H9 (cell line): ENCODE results near the gene TEX53. TPM values are rescaled to one million over a fixed set of nuclear protein-coding genes. Genes with fewer than 3 reads are reported as not detected.

Experiments used
- DNase-seq: peaks from one replicate; pipeline ENCODE4 v3.0.0-alpha.2; 2017
- H2AFZ ChIP-seq: one replicate; pipeline ENCODE4 v1.6.1; 2013; ENCODE audit warnings: mild to moderate bottlenecking, low read length, control low read depth, moderate library complexity
- H2AK5ac ChIP-seq: 2 replicates; pipeline ENCODE4 v1.6.1; 2013; ENCODE audit warnings: low read length, control low read depth, mixed read lengths; ENCODE audit not compliant: insufficient read length
- H2BK120ac ChIP-seq: one replicate; pipeline ENCODE4 v1.6.1; 2013; ENCODE audit warnings: low read depth, mild to moderate bottlenecking, low read length, control low read depth, inconsistent platforms; ENCODE audit not compliant: poor library complexity, severe bottlenecking
- H2BK12ac ChIP-seq: 2 replicates; pipeline ENCODE4 v1.6.1; 2013; ENCODE audit warnings: low read length, control low read depth, mixed read lengths, low read depth; ENCODE audit not compliant: insufficient read length
- H2BK15ac ChIP-seq: 2 replicates; pipeline ENCODE4 v1.6.1; 2013; ENCODE audit warnings: low read depth, low read length, control low read depth
- H2BK20ac ChIP-seq: one replicate; pipeline ENCODE4 v1.6.1; 2013; ENCODE audit warnings: low read depth, mild to moderate bottlenecking, low read length, control low read depth, inconsistent platforms; ENCODE audit not compliant: poor library complexity, severe bottlenecking
- H2BK5ac ChIP-seq: 2 replicates; pipeline ENCODE4 v1.6.1; 2013; ENCODE audit warnings: low read length, control low read depth, mixed read lengths; ENCODE audit not compliant: insufficient read length
- H3K14ac ChIP-seq: 2 replicates; pipeline ENCODE4 v1.6.1; 2013; ENCODE audit warnings: low read length, control low read depth; ENCODE audit not compliant: insufficient read depth
- H3K18ac ChIP-seq: 2 replicates; pipeline ENCODE4 v1.6.1; 2013; ENCODE audit warnings: low read depth, mild to moderate bottlenecking, mixed read lengths, low read length, control low read depth; ENCODE audit not compliant: insufficient read length
- H3K23ac ChIP-seq: 2 replicates; pipeline ENCODE4 v1.6.1; 2013; ENCODE audit warnings: low read length, control low read depth, mixed read lengths, low read depth; ENCODE audit not compliant: insufficient read length
- H3K23me2 ChIP-seq: 2 replicates; pipeline ENCODE4 v1.6.1; 2013; ENCODE audit warnings: low read depth, mild to moderate bottlenecking, mixed read lengths, low read length, control low read depth; ENCODE audit not compliant: insufficient read length, poor library complexity, severe bottlenecking
- H3K27ac ChIP-seq: 2 replicates; pipeline ENCODE4 v1.5.1; 2013; ENCODE audit warnings: low read length, control low read depth, mixed read lengths, low read depth; ENCODE audit not compliant: insufficient read length
- H3K27me3 ChIP-seq: 2 replicates; pipeline ENCODE4 v1.6.1; 2013; ENCODE audit warnings: low read length, control low read depth, inconsistent platforms; ENCODE audit not compliant: insufficient read depth
- H3K4ac ChIP-seq: 2 replicates; pipeline ENCODE4 v1.6.1; 2013; ENCODE audit warnings: low read depth, mild to moderate bottlenecking, control low read depth, inconsistent platforms, low read length, moderate library complexity
- H3K4me1 ChIP-seq: 2 replicates; pipeline ENCODE4 v1.6.1; 2013; ENCODE audit warnings: low read length, control low read depth, inconsistent platforms; ENCODE audit not compliant: insufficient read depth
- H3K4me2 ChIP-seq: 2 replicates; pipeline ENCODE4 v1.6.1; 2013; ENCODE audit warnings: low read length, control low read depth, mixed read lengths; ENCODE audit not compliant: insufficient read length, insufficient read depth
- H3K56ac ChIP-seq: 2 replicates; pipeline ENCODE4 v1.6.1; 2013; ENCODE audit warnings: low read depth, mild to moderate bottlenecking, mixed read lengths, low read length, control low read depth; ENCODE audit not compliant: insufficient read length
- H3K79me1 ChIP-seq: 2 replicates; pipeline ENCODE4 v1.6.1; 2013; ENCODE audit warnings: low read depth, mild to moderate bottlenecking, moderate library complexity, low read length, control low read depth, inconsistent platforms; ENCODE audit not compliant: insufficient read depth, poor library complexity, severe bottlenecking
- H3K79me2 ChIP-seq: 2 replicates; pipeline ENCODE4 v1.6.1; 2013; ENCODE audit warnings: low read length, control low read depth, inconsistent platforms; ENCODE audit not compliant: insufficient read depth
- H3K9ac ChIP-seq: 2 replicates; pipeline ENCODE4 v1.6.1; 2013; ENCODE audit warnings: low read length, control low read depth, mixed read lengths; ENCODE audit not compliant: insufficient read length; ENCODE audit errors: extremely low read depth
- H3K9me3 ChIP-seq: one replicate; pipeline ENCODE4 v1.6.1; 2013; ENCODE audit warnings: low read depth, low read length, inconsistent platforms; ENCODE audit not compliant: control insufficient read depth
- H3T11ph ChIP-seq: one replicate; pipeline ENCODE4 v1.6.1; 2013; ENCODE audit warnings: mild to moderate bottlenecking, low read length, control low read depth, inconsistent platforms
- H4K20me1 ChIP-seq: one replicate; pipeline ENCODE4 v1.6.1; 2013; ENCODE audit not compliant: control insufficient read depth, insufficient read length, insufficient read depth
- H4K5ac ChIP-seq: 2 replicates; pipeline ENCODE4 v1.6.1; 2013; ENCODE audit warnings: low read depth, mild to moderate bottlenecking, mixed read lengths, low read length, control low read depth; ENCODE audit not compliant: insufficient read length
- H4K8ac ChIP-seq: replicated peaks from 2 replicates; pipeline ENCODE4 v1.6.1; 2013; ENCODE audit warnings: low read length, control low read depth, mixed read lengths, low read depth; ENCODE audit not compliant: insufficient read length
- H4K91ac ChIP-seq: 2 replicates; pipeline ENCODE4 v1.6.1; 2013; ENCODE audit warnings: low read depth, mild to moderate bottlenecking, moderate library complexity, mixed read lengths, low read length, control low read depth; ENCODE audit not compliant: insufficient read length
- H3K27ac Mint-ChIP-seq, 3 experiments: 2 replicates in 2 of 3; 3 replicates in 1 of 3; pipeline ENCODE4 v1.8.0; 2020 to 2021; ENCODE audit warnings: mixed read lengths in 3 of 3, mild to moderate bottlenecking in 1 of 3, moderate library complexity in 1 of 3
- H3K27me3 Mint-ChIP-seq: 2 replicates; pipeline ENCODE4 v1.8.0; 2021; ENCODE audit warnings: low read depth, mild to moderate bottlenecking, moderate library complexity, mixed read lengths
- H3K36me3 Mint-ChIP-seq, 3 experiments: 2 replicates in 2 of 3; 3 replicates in 1 of 3; pipeline ENCODE4 v1.8.0; 2020 to 2021; ENCODE audit warnings: low read depth in 3 of 3, mixed read lengths in 3 of 3; ENCODE audit not compliant: insufficient read depth in 1 of 3
- H3K4me1 Mint-ChIP-seq, 2 experiments: 2 replicates each; pipeline ENCODE4 v1.8.0; 2020; ENCODE audit warnings: mixed read lengths in 2 of 2
- H3K4me3 Mint-ChIP-seq, 2 experiments: 2 replicates in 1 of 2; 3 replicates in 1 of 2; pipeline ENCODE4 v1.8.0; 2020 to 2021; ENCODE audit warnings: mild to moderate bottlenecking in 2 of 2, mixed read lengths in 2 of 2, moderate library complexity in 1 of 2
- H3K9me3 Mint-ChIP-seq, 2 experiments: 2 replicates in 1 of 2; 3 replicates in 1 of 2; pipeline ENCODE4 v1.8.0; 2020; ENCODE audit warnings: mild to moderate bottlenecking in 2 of 2, mixed read lengths in 2 of 2, moderate library complexity in 1 of 2
- whole genome bisulfite sequencing: extraction: QIAGEN DNeasy Blood & Tissue Kit; methylation state at CpG from one replicate; pipeline ENCODE4 v1.1.7; 2013; ENCODE audit warnings: missing lambda C conversion rate, low lambda C conversion rate, mixed read lengths; ENCODE audit not compliant: insufficient read length; ENCODE audit errors: extremely low coverage; 5-methylcytosine and 5-hydroxymethylcytosine counted together
- total RNA-seq: library from RNA; stranded (reverse); gene quantifications from 2 replicates; pipeline ENCODE4 v1.2.1, GENCODE V29; 2021
- TF ChIP-seq, protein P1 (sequence below): fragments of 200-600 bp; sonication (generic); conservative IDR thresholded peaks from 3 replicates; pipeline ENCODE4 v1.8.0; 2021; ENCODE audit warnings: antibody characterized with exemption, mild to moderate bottlenecking

Gene TEX53
- total RNA-seq, 1 experiment from 2014 or later: not detected

DNA sequence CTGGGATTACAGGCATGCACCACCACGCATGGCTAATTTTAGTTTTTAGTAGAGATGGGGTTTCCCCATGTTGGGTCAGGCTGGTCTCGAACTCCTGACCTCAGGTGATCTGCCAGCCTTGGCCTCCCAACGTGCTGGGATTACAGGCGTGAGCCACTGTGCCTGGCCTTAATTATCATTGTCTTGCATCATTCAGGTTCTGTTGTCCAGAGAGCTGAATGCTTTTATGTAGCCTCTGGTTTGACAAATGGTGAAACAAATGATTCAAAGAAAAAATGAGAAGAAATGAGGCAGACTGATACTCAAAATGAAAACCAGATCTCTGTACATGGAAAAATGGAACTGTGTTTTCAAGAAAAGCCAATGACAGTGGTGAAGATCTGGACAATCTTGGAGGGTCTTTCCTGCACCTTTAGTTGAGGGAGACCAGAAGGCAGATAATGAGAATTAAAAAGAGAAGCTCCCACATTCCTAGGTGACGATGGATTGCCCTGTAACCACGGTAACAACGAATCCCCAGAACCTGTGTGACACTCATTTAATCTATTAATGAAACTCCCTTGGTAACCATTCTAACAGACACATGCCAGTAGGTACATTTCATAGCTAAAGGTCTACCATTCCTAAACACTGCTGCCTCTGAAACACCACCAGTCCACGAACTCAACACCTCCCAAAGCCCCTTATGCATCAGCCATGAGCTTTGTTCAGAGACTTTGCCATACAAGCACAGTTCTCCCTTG, 22.8 kb upstream of the TEX53 start:
- Histone ChIP-seq H2AK5ac (no peak overlapping the region), H3K18ac (no peak overlapping the region), H3K79me2 (no peaks in the 10 kb centered on the region), H3T11ph (no peak overlapping the region), H2BK15ac (no peak overlapping the region), H3K79me1 (no peaks in the 10 kb centered on the region), H3K27me3 (no peaks in the 10 kb centered on the region), H4K8ac (no peak overlapping the region), H3K56ac (no peak overlapping the region), H3K4me2 (no peak overlapping the region), H2AFZ (no peak overlapping the region), H3K4me1 (no peaks in the 10 kb centered on the region), H3K14ac (no peak overlapping the region), H4K91ac (no peak overlapping the region), H4K20me1 (no peaks in the 10 kb centered on the region), H2BK5ac (no peak overlapping the region), H2BK20ac (no peak overlapping the region), H2BK12ac (no peak overlapping the region), H3K9ac (no peak overlapping the region), H3K27ac (no peak overlapping the region), H3K23me2 (no peaks in the 10 kb centered on the region), H3K23ac (no peak overlapping the region), H4K5ac (no peak overlapping the region), H3K9me3 (no peaks in the 10 kb centered on the region), H2BK120ac (no peak overlapping the region), H3K4ac (no peak overlapping the region)
- DNase-seq: no peak
- no peak overlapping the region; a peak in 1 of 7 replicates for H3K27ac Mint-ChIP-seq
- peaks cover 25% of the 10 kb centered on the region for H3K27me3 Mint-ChIP-seq
- H3K4me3 Mint-ChIP-seq: no peak overlapping the region
- H3K4me1 Mint-ChIP-seq: peaks cover 4 to 9% of the 10 kb centered on the region in 2 experiments
- H3K36me3 Mint-ChIP-seq: no peaks in the 10 kb centered on the region
- WGBS: no CpG with 5 or more reads among the region's 8 CpGs
- H3K9me3 Mint-ChIP-seq: no peaks in the 10 kb centered on the region; a peak in 1 of 5 replicates
- TF ChIP-seq, protein P1, sequence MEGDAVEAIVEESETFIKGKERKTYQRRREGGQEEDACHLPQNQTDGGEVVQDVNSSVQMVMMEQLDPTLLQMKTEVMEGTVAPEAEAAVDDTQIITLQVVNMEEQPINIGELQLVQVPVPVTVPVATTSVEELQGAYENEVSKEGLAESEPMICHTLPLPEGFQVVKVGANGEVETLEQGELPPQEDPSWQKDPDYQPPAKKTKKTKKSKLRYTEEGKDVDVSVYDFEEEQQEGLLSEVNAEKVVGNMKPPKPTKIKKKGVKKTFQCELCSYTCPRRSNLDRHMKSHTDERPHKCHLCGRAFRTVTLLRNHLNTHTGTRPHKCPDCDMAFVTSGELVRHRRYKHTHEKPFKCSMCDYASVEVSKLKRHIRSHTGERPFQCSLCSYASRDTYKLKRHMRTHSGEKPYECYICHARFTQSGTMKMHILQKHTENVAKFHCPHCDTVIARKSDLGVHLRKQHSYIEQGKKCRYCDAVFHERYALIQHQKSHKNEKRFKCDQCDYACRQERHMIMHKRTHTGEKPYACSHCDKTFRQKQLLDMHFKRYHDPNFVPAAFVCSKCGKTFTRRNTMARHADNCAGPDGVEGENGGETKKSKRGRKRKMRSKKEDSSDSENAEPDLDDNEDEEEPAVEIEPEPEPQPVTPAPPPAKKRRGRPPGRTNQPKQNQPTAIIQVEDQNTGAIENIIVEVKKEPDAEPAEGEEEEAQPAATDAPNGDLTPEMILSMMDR: no peak
